WTC11 (cell line): ENCODE data around the gene PTPRT. TPM values are rescaled to one million over a fixed set of nuclear protein-coding genes. Genes with fewer than 3 reads are reported as not detected.

Source experiments
- ATAC-seq: fragments of 200-7000 bp; cut with Tn5 transposase; 2 replicates; pipeline ENCODE4 v1.10.0; 2021; ENCODE audit warnings: mild to moderate bottlenecking, moderate library complexity
- CTCF ChIA-PET: fragments of 300-600 bp; sonication (Branson Sonifier 250); formaldehyde crosslinking; loops from one replicate; lab custom pipeline; 2021; ENCODE audit warnings: antibody characterized with exemption; lab: Charles Lee
- POLR2A ChIA-PET: fragments of 350-600 bp; sonication (Branson Sonifier 250); formaldehyde crosslinking; loops from one replicate; lab custom pipeline; 2021; ENCODE audit warnings: antibody characterized with exemption; lab: Charles Lee
- DNase-seq: peaks from one replicate; pipeline ENCODE4 v3.0.0; 2021; ENCODE audit warnings: low spot score
- H3K27ac Mint-ChIP-seq: 2 replicates; pipeline ENCODE4 v1.8.0; 2021; ENCODE audit warnings: mixed read lengths
- H3K27me3 Mint-ChIP-seq: 2 replicates; pipeline ENCODE4 v1.8.0; 2021; ENCODE audit warnings: low read depth, mild to moderate bottlenecking, moderate library complexity, mixed read lengths
- H3K36me3 Mint-ChIP-seq: 2 replicates; pipeline ENCODE4 v1.8.0; 2021; ENCODE audit warnings: mixed read lengths
- H3K4me1 Mint-ChIP-seq: 2 replicates; pipeline ENCODE4 v1.8.0; 2022; ENCODE audit warnings: mixed read lengths
- H3K4me3 Mint-ChIP-seq: 2 replicates; pipeline ENCODE4 v1.8.0; 2021; ENCODE audit warnings: mild to moderate bottlenecking, moderate library complexity, mixed read lengths
- H3K9me3 Mint-ChIP-seq: 2 replicates; pipeline ENCODE4 v1.8.0; 2021; ENCODE audit warnings: mixed read lengths
- CDX4 ChIP-seq: fragments of 250-450 bp; sonication (Bioruptor Pico); IDR thresholded peaks from 2 replicates; pipeline ENCODE4 v1.9.0; 2021; ENCODE audit warnings: moderate library complexity, mild to moderate bottlenecking, inconsistent platforms, borderline replicate concordance
- CREB1 ChIP-seq: sonication (generic); formaldehyde crosslinking; IDR thresholded peaks from 2 replicates; pipeline ENCODE4 v1.8.0; 2023; ENCODE audit warnings: mild to moderate bottlenecking, missing genetic modification reagents
- E2F1 ChIP-seq: sonication (generic); formaldehyde crosslinking; IDR thresholded peaks from 2 replicates; pipeline ENCODE4 v1.8.0; 2022; ENCODE audit warnings: mild to moderate bottlenecking, missing genetic modification reagents
- JUN ChIP-seq: sonication (generic); formaldehyde crosslinking; IDR thresholded peaks from 2 replicates; pipeline ENCODE4 v1.8.0; 2023; ENCODE audit warnings: mild to moderate bottlenecking, missing genetic modification reagents
- PREB ChIP-seq: sonication (generic); formaldehyde crosslinking; IDR thresholded peaks from 2 replicates; pipeline ENCODE4 v1.8.1; 2022; ENCODE audit warnings: mild to moderate bottlenecking, missing genetic modification reagents, moderate library complexity, borderline replicate concordance
- RELA ChIP-seq: sonication (generic); formaldehyde crosslinking; IDR thresholded peaks from 2 replicates; pipeline ENCODE4 v1.8.1; 2022; ENCODE audit warnings: missing genetic modification reagents, mild to moderate bottlenecking, borderline replicate concordance
- SP1 ChIP-seq: sonication (generic); formaldehyde crosslinking; conservative IDR thresholded peaks from 2 replicates; pipeline ENCODE4 v1.8.1; 2022; ENCODE audit warnings: missing genetic modification reagents
- USF1 ChIP-seq: sonication (generic); formaldehyde crosslinking; IDR thresholded peaks from 2 replicates; pipeline ENCODE4 v1.8.0; 2022; ENCODE audit warnings: mild to moderate bottlenecking, missing genetic modification reagents
- ZNF232 ChIP-seq: sonication (generic); formaldehyde crosslinking; IDR thresholded peaks from 2 replicates; pipeline ENCODE4 v1.8.0; 2022; ENCODE audit warnings: mild to moderate bottlenecking, missing genetic modification reagents
- ZNF416 ChIP-seq: fragments of 250-450 bp; sonication (Bioruptor Pico); IDR thresholded peaks from 2 replicates; pipeline ENCODE4 v1.9.0; 2021; ENCODE audit warnings: mild to moderate bottlenecking, inconsistent platforms
- ZNF425 ChIP-seq: fragments of 250-450 bp; sonication (Bioruptor Pico); conservative IDR thresholded peaks from 2 replicates; pipeline ENCODE4 v1.9.0; 2021; ENCODE audit warnings: mild to moderate bottlenecking
- ZNF671 ChIP-seq: fragments of 250-450 bp; sonication (Bioruptor Pico); IDR thresholded peaks from 2 replicates; pipeline ENCODE4 v1.8.0; 2021; ENCODE audit warnings: mild to moderate bottlenecking
- total RNA-seq: library from RNA; stranded (reverse); gene quantifications from 3 replicates; pipeline ENCODE4 v1.2.3, GENCODE V29; 2021
- TF ChIP-seq, protein P1 (sequence below): sonication (generic); formaldehyde crosslinking; conservative IDR thresholded peaks from 2 replicates; pipeline ENCODE4 v1.8.1; 2022; ENCODE audit warnings: mild to moderate bottlenecking, missing genetic modification reagents
- TF ChIP-seq, protein P2 (sequence below): sonication (generic); formaldehyde crosslinking; IDR thresholded peaks from 2 replicates; pipeline ENCODE4 v1.8.1; 2023; ENCODE audit warnings: mild to moderate bottlenecking, missing genetic modification reagents, borderline replicate concordance

Gene PTPRT
- total RNA-seq, 1 experiment from 2014 or later: 1.1 TPM

DNA sequence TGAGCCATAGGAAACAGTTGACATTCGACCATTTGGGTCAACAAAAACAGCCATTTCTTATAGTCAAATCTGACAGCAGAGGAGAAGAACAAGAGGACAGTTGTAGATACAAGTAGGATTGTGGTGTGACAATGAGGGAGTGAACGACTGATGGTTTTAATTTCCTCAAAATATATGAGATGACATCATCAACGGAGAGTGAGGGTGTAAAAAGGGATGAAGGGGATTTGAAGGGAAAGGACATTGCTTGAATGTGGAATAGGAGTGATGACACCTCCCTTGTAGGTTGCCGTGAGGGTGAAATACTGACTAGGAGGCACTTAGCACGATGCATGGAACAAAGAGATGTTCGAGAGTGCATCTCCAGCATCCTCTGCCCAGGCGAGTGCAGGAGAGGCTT is 1071.7 kb downstream of the PTPRT start:
- peaks cover 22% of the 10 kb centered on the region for H3K4me1 Mint-ChIP-seq
- H3K27me3 Mint-ChIP-seq: no peaks in the 10 kb centered on the region; the same call in 1 of the 2 replicates
- ATAC-seq (no peak), DNase-seq (no peak)
- H3K4me3 Mint-ChIP-seq: no peak overlapping the region
- ChIA-PET CTCF (no interaction called here), POLR2A (no interaction called here)
- H3K27ac Mint-ChIP-seq: no peak overlapping the region
- TF ChIP-seq JUN (CRISPR knock-in tag) (no peak), PREB (CRISPR knock-in tag) (no peak), RELA (CRISPR knock-in tag) (no peak), ZNF232 (CRISPR knock-in tag) (no peak), ZNF416 (CRISPR knock-in tag) (no peak), ZNF425 (CRISPR knock-in tag) (no peak), USF1 (CRISPR knock-in tag) (no peak), SP1 (CRISPR knock-in tag) (no peak), ZNF671 (CRISPR knock-in tag) (no peak), CDX4 (CRISPR knock-in tag) (no peak)
- TF ChIP-seq, protein P1, sequence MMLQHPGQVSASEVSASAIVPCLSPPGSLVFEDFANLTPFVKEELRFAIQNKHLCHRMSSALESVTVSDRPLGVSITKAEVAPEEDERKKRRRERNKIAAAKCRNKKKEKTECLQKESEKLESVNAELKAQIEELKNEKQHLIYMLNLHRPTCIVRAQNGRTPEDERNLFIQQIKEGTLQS (CRISPR knock-in tag): no peak
- TF ChIP-seq, protein P2, sequence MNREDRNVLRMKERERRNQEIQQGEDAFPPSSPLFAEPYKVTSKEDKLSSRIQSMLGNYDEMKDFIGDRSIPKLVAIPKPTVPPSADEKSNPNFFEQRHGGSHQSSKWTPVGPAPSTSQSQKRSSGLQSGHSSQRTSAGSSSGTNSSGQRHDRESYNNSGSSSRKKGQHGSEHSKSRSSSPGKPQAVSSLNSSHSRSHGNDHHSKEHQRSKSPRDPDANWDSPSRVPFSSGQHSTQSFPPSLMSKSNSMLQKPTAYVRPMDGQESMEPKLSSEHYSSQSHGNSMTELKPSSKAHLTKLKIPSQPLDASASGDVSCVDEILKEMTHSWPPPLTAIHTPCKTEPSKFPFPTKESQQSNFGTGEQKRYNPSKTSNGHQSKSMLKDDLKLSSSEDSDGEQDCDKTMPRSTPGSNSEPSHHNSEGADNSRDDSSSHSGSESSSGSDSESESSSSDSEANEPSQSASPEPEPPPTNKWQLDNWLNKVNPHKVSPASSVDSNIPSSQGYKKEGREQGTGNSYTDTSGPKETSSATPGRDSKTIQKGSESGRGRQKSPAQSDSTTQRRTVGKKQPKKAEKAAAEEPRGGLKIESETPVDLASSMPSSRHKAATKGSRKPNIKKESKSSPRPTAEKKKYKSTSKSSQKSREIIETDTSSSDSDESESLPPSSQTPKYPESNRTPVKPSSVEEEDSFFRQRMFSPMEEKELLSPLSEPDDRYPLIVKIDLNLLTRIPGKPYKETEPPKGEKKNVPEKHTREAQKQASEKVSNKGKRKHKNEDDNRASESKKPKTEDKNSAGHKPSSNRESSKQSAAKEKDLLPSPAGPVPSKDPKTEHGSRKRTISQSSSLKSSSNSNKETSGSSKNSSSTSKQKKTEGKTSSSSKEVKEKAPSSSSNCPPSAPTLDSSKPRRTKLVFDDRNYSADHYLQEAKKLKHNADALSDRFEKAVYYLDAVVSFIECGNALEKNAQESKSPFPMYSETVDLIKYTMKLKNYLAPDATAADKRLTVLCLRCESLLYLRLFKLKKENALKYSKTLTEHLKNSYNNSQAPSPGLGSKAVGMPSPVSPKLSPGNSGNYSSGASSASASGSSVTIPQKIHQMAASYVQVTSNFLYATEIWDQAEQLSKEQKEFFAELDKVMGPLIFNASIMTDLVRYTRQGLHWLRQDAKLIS (CRISPR knock-in tag): no peak
- H3K36me3 Mint-ChIP-seq: no peaks in the 10 kb centered on the region
- peaks cover 7% of the 10 kb centered on the region; the same call in 1 of the 2 replicates for H3K9me3 Mint-ChIP-seq

DNA sequence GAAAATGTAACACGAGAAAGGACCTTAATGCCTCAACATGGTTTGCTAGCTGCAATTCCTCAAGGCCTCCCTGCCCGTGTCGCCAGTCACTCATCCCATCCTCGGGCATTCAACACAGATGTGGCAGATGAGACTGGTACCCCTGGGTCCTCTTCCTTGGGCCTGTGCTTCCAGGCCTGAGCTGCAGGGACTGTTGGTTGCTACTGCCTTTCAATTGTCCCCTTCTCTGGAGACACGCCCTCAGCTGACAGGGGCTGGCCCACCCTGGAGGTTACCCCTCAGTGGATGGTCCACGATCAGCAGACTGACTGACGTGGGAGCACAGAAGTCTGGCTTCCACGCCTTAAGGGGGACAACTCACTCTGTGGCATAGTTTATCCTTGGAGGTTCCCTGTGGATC is 1076.5 kb downstream of the PTPRT start:
- Mint-ChIP-seq H3K27me3 (no peaks in the 10 kb centered on the region; the same call in 1 of the 2 replicates), H3K4me1 (peaks cover 11% of the 10 kb centered on the region), H3K4me3 (no peak overlapping the region), H3K27ac (no peak overlapping the region; the same call in 1 of the 2 replicates), H3K36me3 (no peaks in the 10 kb centered on the region), H3K9me3 (peaks cover 6% of the 10 kb centered on the region; the same call in 1 of the 2 replicates)
- ChIA-PET CTCF (no interaction called here), POLR2A (no interaction called here)
- TF ChIP-seq CREB1 (no peak), E2F1 (CRISPR knock-in tag) (no peak)
- DNase-seq (no peak), ATAC-seq (no peak)
